GM12878 (cell line): ENCODE results near the gene COTL1. TPM values are rescaled to one million over a fixed set of nuclear protein-coding genes. Genes with fewer than 3 reads are reported as not detected.

ENCODE experiments used
- ATAC-seq: fragments of 200-7000 bp; cut with Tn5 transposase; 3 replicates; pipeline ENCODE4 v1.9.1; 2020; ENCODE audit warnings: mild to moderate bottlenecking, moderate library complexity
- BruUV-seq: library from RNA; stranded (reverse); fragments of 400-500 nt; replicated peaks from 2 replicates; lab custom pipeline; 2021; lab: Mats Ljungman, UMichigan
- CTCF ChIA-PET: fragments of 300-600 bp; sonication (Branson Sonifier 250); formaldehyde crosslinking; extraction: SDS; loops from one replicate; lab custom pipeline; 2021; ENCODE audit warnings: inconsistent platforms; lab: Yijun Ruan, JAX
- POLR2A ChIA-PET: fragments of 350-600 bp; formaldehyde crosslinking; extraction: SDS; loops from one replicate; lab custom pipeline; 2021; ENCODE audit warnings: inconsistent platforms; lab: Charles Lee
- RAD21 ChIA-PET: fragments of 300-600 bp; sonication (Branson Sonifier 250); formaldehyde crosslinking; loops from one replicate; lab custom pipeline; 2023; ENCODE audit warnings: antibody characterized with exemption; ENCODE audit not compliant: unreplicated experiment; lab: Charles Lee
- SMC1A ChIA-PET: fragments of 300-600 bp; sonication (Branson Sonifier 250); formaldehyde crosslinking; loops from one replicate; lab custom pipeline; 2023; ENCODE audit not compliant: unreplicated experiment, uncharacterized antibody; lab: Charles Lee
- DNase-seq: peaks from one replicate; pipeline ENCODE4 v3.0.0-alpha.2; 2011; ENCODE audit warnings: low read depth, low spot score
- FAIRE-seq: peaks from 3 replicates; lab custom pipeline; 2011; peaks lifted over from hg19 to GRCh38; lab: Jason Lieb, UNC
- H2AFZ ChIP-seq: 2 replicates; pipeline ENCODE4 v1.6.0; 2011; ENCODE audit warnings: low read depth, low read length, control low read depth; ENCODE audit not compliant: control insufficient read depth
- H3K27ac ChIP-seq: 2 replicates; pipeline ENCODE4 v1.5.1; 2011; ENCODE audit warnings: control low read depth; ENCODE audit not compliant: control insufficient read depth, insufficient read depth
- H3K27me3 ChIP-seq, 2 experiments: replicated peaks in 1 of 2; 2 replicates each; pipeline versions ENCODE4 v1.6.0 to v1.6.1; 2011; ENCODE audit warnings: low read length in 1 of 2; ENCODE audit not compliant: control insufficient read depth in 2 of 2, insufficient read depth in 2 of 2
- H3K36me3 ChIP-seq, 2 experiments: 2 replicates each; pipeline ENCODE4 v1.5.1; 2011; ENCODE audit warnings: low read length in 1 of 2; ENCODE audit not compliant: control insufficient read depth in 2 of 2, insufficient read depth in 2 of 2
- H3K4me1 ChIP-seq: 2 replicates; pipeline ENCODE4 v1.6.1; 2011; ENCODE audit warnings: mild to moderate bottlenecking, low read length, moderate library complexity, mixed read lengths; ENCODE audit not compliant: control insufficient read depth, insufficient read depth
- H3K4me2 ChIP-seq: 2 replicates; pipeline ENCODE4 v1.6.0; 2011; ENCODE audit warnings: control low read depth; ENCODE audit not compliant: control insufficient read depth, insufficient read depth
- H3K4me3 ChIP-seq: fragments of 200-600 bp; sonication (generic); 2 replicates; pipeline ENCODE4 v1.5.1; 2016
- H3K79me2 ChIP-seq: 2 replicates; pipeline ENCODE4 v1.6.0; 2011; ENCODE audit warnings: low read length; ENCODE audit not compliant: control insufficient read depth, insufficient read depth
- H3K9ac ChIP-seq: 2 replicates; pipeline ENCODE4 v1.8.0; 2011; ENCODE audit warnings: low read length, control low read depth, mixed read lengths; ENCODE audit not compliant: control insufficient read depth, insufficient read depth
- H3K9me3 ChIP-seq: replicated peaks from 3 replicates; pipeline ENCODE4 v1.5.1; 2011; ENCODE audit warnings: mild to moderate bottlenecking, low read length; ENCODE audit not compliant: control insufficient read depth, insufficient read depth
- H4K20me1 ChIP-seq: 2 replicates; pipeline ENCODE4 v1.6.0; 2011; ENCODE audit not compliant: control insufficient read depth, insufficient read depth
- BCL11A ChIP-seq: IDR thresholded peaks from 2 replicates; pipeline ENCODE4 v1.6.1; 2011; ENCODE audit warnings: low read depth, low read length
- E4F1 ChIP-seq: fragments of 450-650 bp; IDR thresholded peaks from 2 replicates; pipeline ENCODE4 v1.6.1; 2018; ENCODE audit warnings: borderline replicate concordance, mild to moderate bottlenecking; ENCODE audit not compliant: partially characterized antibody
- ELK1 ChIP-seq: IDR thresholded peaks from 2 replicates; pipeline ENCODE4 v1.6.1; 2012; ENCODE audit warnings: low read depth, low read length, improper control_type of control experiment
- GATAD2B ChIP-seq: fragments of 450-650 bp; conservative IDR thresholded peaks from 2 replicates; pipeline ENCODE4 v1.6.1; 2017; ENCODE audit warnings: low read depth, mild to moderate bottlenecking, moderate library complexity
- HCFC1 ChIP-seq: fragments of 150-350 bp; IDR thresholded peaks from 2 replicates; pipeline ENCODE4 v1.6.1; 2014; ENCODE audit warnings: low read length
- HDAC6 ChIP-seq: fragments of 200-600 bp; sonication (generic); IDR thresholded peaks from one replicate; pipeline ENCODE4 v1.8.0; 2017; ENCODE audit warnings: antibody characterized with exemption; ENCODE audit not compliant: unreplicated experiment
- IKZF1 ChIP-seq: fragments of 450-650 bp; conservative IDR thresholded peaks from 2 replicates; pipeline ENCODE4 v1.6.1; 2017; ENCODE audit warnings: antibody characterized with exemption, mild to moderate bottlenecking
- IKZF2 ChIP-seq, 2 experiments: fragments of 450-650 bp; IDR thresholded peaks; 2 replicates each; pipeline ENCODE4 v1.6.1; 2017; ENCODE audit warnings: mild to moderate bottlenecking in 2 of 2, moderate library complexity in 2 of 2
- KLF5 ChIP-seq: fragments of 450-650 bp; IDR thresholded peaks from 2 replicates; pipeline ENCODE4 v1.6.1; 2014; ENCODE audit warnings: mild to moderate bottlenecking; ENCODE audit not compliant: partially characterized antibody
- MAX ChIP-seq: IDR thresholded peaks from 2 replicates; pipeline ENCODE4 v1.6.1; 2012; ENCODE audit warnings: low read depth, low read length, improper control_type of control experiment
- PAX5 ChIP-seq: IDR thresholded peaks from 2 replicates; pipeline ENCODE4 v1.6.1; 2011; ENCODE audit warnings: low read depth, low read length, borderline replicate concordance
- RELB ChIP-seq: fragments of 450-650 bp; IDR thresholded peaks from 2 replicates; pipeline ENCODE4 v1.6.1; 2017; ENCODE audit warnings: low read depth, mild to moderate bottlenecking, moderate library complexity
- SIX5 ChIP-seq: IDR thresholded peaks from 2 replicates; pipeline ENCODE4 v1.6.1; 2011; ENCODE audit warnings: mild to moderate bottlenecking, low read depth, low read length, moderate library complexity; ENCODE audit not compliant: severe bottlenecking
- SMC3 ChIP-seq: IDR thresholded peaks from 2 replicates; pipeline ENCODE4 v1.6.1; 2011; ENCODE audit warnings: low read length, improper control_type of control experiment, borderline replicate concordance
- TARDBP ChIP-seq: IDR thresholded peaks from 2 replicates; pipeline ENCODE4 v1.6.1; 2016; ENCODE audit warnings: borderline replicate concordance
- ZNF24 ChIP-seq: fragments of 450-650 bp; IDR thresholded peaks from 2 replicates; pipeline ENCODE4 v1.6.1; 2017; ENCODE audit warnings: antibody characterized with exemption, mild to moderate bottlenecking
- ZNF274 ChIP-seq: IDR thresholded peaks from one replicate; pipeline ENCODE4 v1.8.0; 2011; ENCODE audit not compliant: insufficient read length, insufficient read depth
- ZZZ3 ChIP-seq: IDR thresholded peaks from 2 replicates; pipeline ENCODE4 v1.6.1; 2011; ENCODE audit warnings: low read depth; ENCODE audit not compliant: control insufficient read depth, insufficient read length
- WGBS: methylation state at CpG from one replicate; pipeline ENCODE4 v1.1.6; 2016; ENCODE audit warnings: low lambda C conversion rate; ENCODE audit not compliant: insufficient replicate concordance, insufficient coverage; ENCODE audit errors: missing lambda C conversion rate; 5-methylcytosine and 5-hydroxymethylcytosine counted together
- in situ Hi-C: fragments of 300-500 bp; cut with MboI; formaldehyde crosslinking; loops from 9 replicates; pipeline ENCODE4 v1.14.3; 2018; ENCODE audit warnings: mixed read lengths
- intact Hi-C: fragments of 100-400 bp; cut with micrococcal nuclease; formaldehyde crosslinking; loops from one replicate; pipeline ENCODE4 v1.14.2; 2022; ENCODE audit not compliant: unreplicated experiment
- polyA plus RNA-seq, 11 experiments: library from polyadenylated mRNA; depleted of rRNA in 4 of 11; unstranded in 6 of 11; stranded (reverse) in 5 of 11; fragments of >200 nt; fragmentation: Nextera tagmentation in 4 of 11; fragmentation: Illumina TruSeq in 1 of 11; extraction: Ambion mirVana in 4 of 11; extraction: Trizol in 1 of 11; gene quantifications; 1 replicate in 1 of 11; 2 replicates in 10 of 11; pipeline versions ENCODE4 v1.2.1 to v1.2.3, GENCODE V29; 2011 to 2016; ENCODE audit warnings: inconsistent platforms in 2 of 11, missing spikeins in 2 of 11, low read depth in 1 of 11
- total RNA-seq, 4 experiments: library from RNA; depleted of rRNA in 3 of 4; stranded (reverse); fragments of >200 nt in 3 of 4; fragmentation: Illumina TruSeq in 1 of 4; extraction: Trizol in 1 of 4; gene quantifications; 2 replicates each; pipeline versions ENCODE4 v1.2.1 to v1.2.3, GENCODE V29; 2013 to 2021
- TF ChIP-seq, protein P1 (sequence below): IDR thresholded peaks from 2 replicates; pipeline ENCODE4 v1.6.1; 2012; ENCODE audit warnings: low read depth, low read length, improper control_type of control experiment

COTL1 gene
- total and polyA plus RNA-seq, 10 of the 15 experiments (the other 5 are each of a cell fraction or from before 2014, with no cell fraction given): 140 to 894 (median 330) TPM

- WGBS: 74% methylated on average over 7 of the region's 7 CpGs
- H3K9ac ChIP-seq: no peak overlapping the region
- in situ Hi-C loops: no loop called here
- TF ChIP-seq TARDBP: no peak
- no peak for TF ChIP-seq KLF5
- TF ChIP-seq, protein P1, sequence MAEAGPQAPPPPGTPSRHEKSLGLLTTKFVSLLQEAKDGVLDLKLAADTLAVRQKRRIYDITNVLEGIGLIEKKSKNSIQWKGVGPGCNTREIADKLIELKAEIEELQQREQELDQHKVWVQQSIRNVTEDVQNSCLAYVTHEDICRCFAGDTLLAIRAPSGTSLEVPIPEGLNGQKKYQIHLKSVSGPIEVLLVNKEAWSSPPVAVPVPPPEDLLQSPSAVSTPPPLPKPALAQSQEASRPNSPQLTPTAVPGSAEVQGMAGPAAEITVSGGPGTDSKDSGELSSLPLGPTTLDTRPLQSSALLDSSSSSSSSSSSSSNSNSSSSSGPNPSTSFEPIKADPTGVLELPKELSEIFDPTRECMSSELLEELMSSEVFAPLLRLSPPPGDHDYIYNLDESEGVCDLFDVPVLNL: no peak
- no peak for TF ChIP-seq HDAC6
- TF ChIP-seq RELB: 0 out of 2 replicates have a peak, but pooled peaks have one; percentile 32
- peak; percentile 21; the same call in 1 of the 2 replicates for TF ChIP-seq IKZF1
- peak; percentile 68; the same call in 1 of the 2 replicates for TF ChIP-seq ZNF24
- no peak for TF ChIP-seq PAX5
- TF ChIP-seq MAX: no peak
- no peak for TF ChIP-seq ZZZ3
- TF ChIP-seq E4F1: no peak
- TF ChIP-seq HCFC1: no peak
- no peak for TF ChIP-seq GATAD2B
- TF ChIP-seq SIX5: no peak
- no peak for TF ChIP-seq SMC3
- peak in 1 of 2 experiments; percentile 36; a peak in 1 of 4 replicates for TF ChIP-seq IKZF2 (IDR thresholded peaks at IDR 0.05)
- TF ChIP-seq ELK1: no peak
- no peak for TF ChIP-seq ZNF274
- TF ChIP-seq BCL11A: no peak
These were observed 42.0 kb downstream of the COTL1 start for GRCh38 chr16:84575914-84576313.

More at GRCh38 chr16:84575914-84576313, 42.0 kb downstream of the COTL1 start:
- Histone ChIP-seq H3K4me3 (no peak overlapping the region), H3K27me3 (no peaks in the 10 kb centered on the region), H2AFZ (no peak overlapping the region), H3K4me1 (peaks cover 14% of the 10 kb centered on the region), H3K79me2 (peaks cover 72% of the 10 kb centered on the region), H4K20me1 (no peaks in the 10 kb centered on the region), H3K4me2 (no peak overlapping the region), H3K27ac (no peak overlapping the region), H3K9me3 (peaks cover 4% of the 10 kb centered on the region; the same call in 2 of the 3 replicates), H3K36me3 (peaks cover 33 to 36% of the 10 kb centered on the region in 2 experiments)
- ATAC-seq: no peak
- ChIA-PET POLR2A (interaction anchor here (1.4 kb wide), 1 partner anchor 56 kb away, joined by 3 read pairs; no protein-coding TSS in a partner anchor), CTCF (no interaction called here), RAD21 (interaction anchor here (0.5 kb wide), 1 partner anchor 48 kb away, joined by 3 read pairs; no protein-coding TSS in a partner anchor), SMC1A (interaction anchor here (0.8 to 1.8 kb wide), 6 partner anchors 11 to 68 kb away, joined by 3 to 7 read pairs (median 3); no protein-coding TSS in a partner anchor)
- intact Hi-C loops: no loop called here
- DNase-seq: no peak
- BruUV-seq: no TSS peak
- no peak for FAIRE-seq
